Hair follicular keratinocyte (primary cell): ENCODE measurements around the gene PTPN3. TPM values are rescaled to one million over a fixed set of nuclear protein-coding genes. Genes with fewer than 3 reads are reported as not detected.

Experiments used
- total RNA-seq: library from RNA; depleted of rRNA; stranded (reverse); fragments of >200 nt; gene quantifications from 2 replicates; pipeline ENCODE4 v1.2.3, GENCODE V29; 2015

The PTPN3 gene, protein sequence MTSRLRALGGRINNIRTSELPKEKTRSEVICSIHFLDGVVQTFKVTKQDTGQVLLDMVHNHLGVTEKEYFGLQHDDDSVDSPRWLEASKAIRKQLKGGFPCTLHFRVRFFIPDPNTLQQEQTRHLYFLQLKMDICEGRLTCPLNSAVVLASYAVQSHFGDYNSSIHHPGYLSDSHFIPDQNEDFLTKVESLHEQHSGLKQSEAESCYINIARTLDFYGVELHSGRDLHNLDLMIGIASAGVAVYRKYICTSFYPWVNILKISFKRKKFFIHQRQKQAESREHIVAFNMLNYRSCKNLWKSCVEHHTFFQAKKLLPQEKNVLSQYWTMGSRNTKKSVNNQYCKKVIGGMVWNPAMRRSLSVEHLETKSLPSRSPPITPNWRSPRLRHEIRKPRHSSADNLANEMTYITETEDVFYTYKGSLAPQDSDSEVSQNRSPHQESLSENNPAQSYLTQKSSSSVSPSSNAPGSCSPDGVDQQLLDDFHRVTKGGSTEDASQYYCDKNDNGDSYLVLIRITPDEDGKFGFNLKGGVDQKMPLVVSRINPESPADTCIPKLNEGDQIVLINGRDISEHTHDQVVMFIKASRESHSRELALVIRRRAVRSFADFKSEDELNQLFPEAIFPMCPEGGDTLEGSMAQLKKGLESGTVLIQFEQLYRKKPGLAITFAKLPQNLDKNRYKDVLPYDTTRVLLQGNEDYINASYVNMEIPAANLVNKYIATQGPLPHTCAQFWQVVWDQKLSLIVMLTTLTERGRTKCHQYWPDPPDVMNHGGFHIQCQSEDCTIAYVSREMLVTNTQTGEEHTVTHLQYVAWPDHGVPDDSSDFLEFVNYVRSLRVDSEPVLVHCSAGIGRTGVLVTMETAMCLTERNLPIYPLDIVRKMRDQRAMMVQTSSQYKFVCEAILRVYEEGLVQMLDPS
- 14.8 and 22.1 TPM in 2 replicates for total RNA-seq

DNA sequence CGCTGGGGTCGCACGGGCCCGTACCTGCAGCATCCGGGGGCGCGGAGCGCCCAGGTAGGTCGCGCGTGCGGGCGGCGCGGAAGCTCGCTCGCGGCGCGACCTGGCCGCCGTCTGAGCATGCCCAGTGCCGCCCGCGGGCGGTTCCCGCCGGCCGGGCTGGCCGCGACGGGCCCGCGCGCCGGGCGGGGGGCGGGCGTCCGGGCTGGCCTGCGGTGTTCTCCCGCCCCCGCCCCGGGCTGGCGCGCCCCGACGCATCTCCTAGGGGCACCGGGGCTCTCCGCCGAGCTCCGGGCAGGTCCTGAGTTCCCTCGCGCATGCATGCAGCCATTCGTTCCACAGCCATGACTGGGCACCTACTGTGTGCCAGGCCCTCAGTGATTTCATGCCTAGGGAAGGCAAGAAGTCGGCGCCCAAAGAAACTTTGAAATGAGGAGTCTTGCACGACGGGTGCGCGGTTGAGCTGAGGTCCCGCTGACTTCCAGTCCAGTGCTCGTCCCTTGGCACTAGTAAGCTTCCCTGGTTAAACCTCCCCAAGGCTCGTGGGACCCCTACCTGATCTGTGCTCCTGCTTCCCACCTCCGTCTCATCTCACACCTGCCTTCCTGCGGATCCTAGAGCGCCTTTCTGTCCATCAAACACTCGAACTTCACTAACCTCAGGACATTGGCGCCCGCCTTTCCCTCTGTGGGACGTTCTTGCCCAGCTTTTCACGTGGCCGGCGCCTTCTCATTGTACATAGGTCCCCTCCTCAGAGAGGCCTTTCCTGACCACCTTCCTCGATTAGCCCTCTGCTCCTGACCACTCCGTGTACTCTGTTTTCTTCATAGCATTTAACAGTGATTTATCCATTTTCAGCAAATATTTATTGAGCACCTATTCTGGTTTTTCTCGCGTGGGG lies at the start of gene PTPN3:
Gene PTPN3, minus strand, starts transcription at position 113 of the 898 bp plus-strand sequence. CDS start 34,873 bp downstream, outside the sequence.

Other genes starting within 250 kb of the PTPN3 start
- gene EPB41L4B, start 177.2 kb downstream of the PTPN3 start, total RNA-seq = 5.6 and 5.9 TPM in 2 replicates